ENCODE measurements around the gene ZGLP1.
"Not testable (repeated sequence)": the region's sequence is repeated elsewhere in the genome, so short reads cannot be mapped to it uniquely, and the experiment has no call there.

ZGLP1 gene

DNA sequence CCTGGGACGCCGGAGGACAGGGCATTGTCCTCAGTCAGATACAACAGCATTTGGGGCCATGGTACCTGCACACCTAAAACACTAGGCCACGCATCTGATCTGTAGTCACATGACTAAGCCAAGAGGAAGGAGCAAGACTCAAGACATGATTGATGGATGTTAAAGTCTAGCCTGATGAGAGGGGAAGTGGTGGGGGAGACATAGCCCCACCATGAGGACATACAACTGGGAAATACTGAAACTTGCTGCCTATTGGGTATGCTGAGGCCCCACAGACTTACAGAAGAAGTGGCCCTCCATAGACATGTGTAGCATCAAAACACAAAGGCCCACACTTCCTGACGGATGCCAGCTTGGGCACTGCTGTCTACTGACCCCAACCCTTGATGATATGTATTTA lies 24.2 kb downstream of the ZGLP1 start:
- no peak for TF ChIP-seq CTCF (IDR thresholded peaks at IDR 0.05; ENCODE audit: extremely low read depth, missing control alignments)
- DNase-seq (ENCODE audit: low spot score) = no peak

DNA sequence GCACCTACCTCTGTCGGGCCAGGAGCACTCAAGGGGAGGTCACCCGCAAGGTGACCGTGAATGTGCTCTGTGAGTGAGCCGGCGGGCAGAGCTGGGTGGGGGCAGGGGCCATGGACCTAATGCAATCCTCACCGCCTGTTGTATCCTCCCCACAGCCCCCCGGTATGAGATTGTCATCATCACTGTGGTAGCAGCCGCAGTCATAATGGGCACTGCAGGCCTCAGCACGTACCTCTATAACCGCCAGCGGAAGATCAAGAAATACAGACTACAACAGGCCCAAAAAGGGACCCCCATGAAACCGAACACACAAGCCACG lies 24.7 kb downstream of the ZGLP1 start:
- DNase-seq (ENCODE audit: low spot score) = no peak
- TF ChIP-seq CTCF (IDR thresholded peaks at IDR 0.05; ENCODE audit: extremely low read depth, missing control alignments) = no peak

DNA sequence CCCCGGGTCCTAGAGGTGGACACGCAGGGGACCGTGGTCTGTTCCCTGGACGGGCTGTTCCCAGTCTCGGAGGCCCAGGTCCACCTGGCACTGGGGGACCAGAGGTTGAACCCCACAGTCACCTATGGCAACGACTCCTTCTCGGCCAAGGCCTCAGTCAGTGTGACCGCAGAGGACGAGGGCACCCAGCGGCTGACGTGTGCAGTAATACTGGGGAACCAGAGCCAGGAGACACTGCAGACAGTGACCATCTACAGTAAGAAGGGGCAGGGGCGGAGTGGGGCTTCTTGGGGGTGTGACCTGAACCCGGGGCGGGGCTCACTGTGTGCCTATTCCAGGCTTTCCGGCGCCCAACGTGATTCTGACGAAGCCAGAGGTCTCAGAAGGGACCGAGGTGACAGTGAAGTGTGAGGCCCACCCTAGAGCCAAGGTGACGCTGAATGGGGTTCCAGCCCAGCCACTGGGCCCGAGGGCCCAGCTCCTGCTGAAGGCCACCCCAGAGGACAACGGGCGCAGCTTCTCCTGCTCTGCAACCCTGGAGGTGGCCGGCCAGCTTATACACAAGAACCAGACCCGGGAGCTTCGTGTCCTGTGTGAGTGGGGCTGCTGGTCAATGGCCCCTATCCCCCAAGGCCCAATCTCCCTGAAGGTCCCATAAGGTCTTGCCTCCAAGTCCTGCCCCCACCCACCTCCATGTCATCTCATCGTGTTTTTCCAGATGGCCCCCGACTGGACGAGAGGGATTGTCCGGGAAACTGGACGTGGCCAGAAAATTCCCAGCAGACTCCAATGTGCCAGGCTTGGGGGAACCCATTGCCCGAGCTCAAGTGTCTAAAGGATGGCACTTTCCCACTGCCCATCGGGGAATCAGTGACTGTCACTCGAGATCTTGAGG lies 25.3 kb downstream of the ZGLP1 start:
- no peak for TF ChIP-seq CTCF (IDR thresholded peaks at IDR 0.05; ENCODE audit: extremely low read depth, missing control alignments)
- no peak for DNase-seq (ENCODE audit: low spot score)

- no peak for DNase-seq (ENCODE audit: low spot score)
- no peak for TF ChIP-seq CTCF (IDR thresholded peaks at IDR 0.05; ENCODE audit: extremely low read depth, missing control alignments)
These were observed 26.1 kb downstream of the ZGLP1 start for GRCh38 chr19:10283301-10284064.

- DNase-seq (ENCODE audit: low spot score) = not testable (repeated sequence)
These were observed 27.6 kb downstream of the ZGLP1 start for GRCh38 chr19:10282043-10282442.

DNA sequence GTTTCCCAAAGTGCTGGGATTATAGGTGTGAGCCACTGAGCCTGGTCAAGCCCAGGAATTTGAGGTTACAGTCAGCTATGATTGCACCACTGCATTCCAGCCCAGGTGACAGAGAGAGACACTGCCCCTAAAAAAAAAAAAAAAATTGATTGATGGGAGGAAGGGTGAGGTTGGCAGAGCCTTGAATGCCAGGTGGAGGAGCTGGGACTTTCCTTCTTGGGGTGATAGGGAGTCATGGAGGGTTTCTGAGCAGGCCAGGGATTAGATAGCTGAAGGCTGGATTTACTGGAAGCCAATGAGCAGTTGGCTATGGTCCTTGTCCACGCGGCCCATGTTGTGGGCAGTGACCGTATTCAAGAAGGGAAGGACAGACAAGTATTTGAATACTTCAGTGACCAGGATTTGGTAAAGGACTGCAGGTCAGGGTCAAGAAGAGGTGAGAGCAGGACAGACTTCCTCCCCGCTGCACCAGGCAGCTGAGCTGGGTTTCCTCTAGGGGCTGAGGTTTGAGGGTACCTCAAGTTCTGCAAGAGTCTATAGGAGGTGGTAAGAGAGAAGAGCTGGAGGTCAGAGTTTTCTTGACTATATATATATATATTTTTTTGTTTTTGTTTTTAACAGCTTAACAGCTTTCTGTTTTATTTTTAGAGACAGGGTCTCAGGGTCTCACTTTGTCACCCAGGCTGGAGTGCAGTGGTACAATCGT lies 29.7 kb downstream of the ZGLP1 start:
- no peak for TF ChIP-seq CTCF (IDR thresholded peaks at IDR 0.05; ENCODE audit: extremely low read depth, missing control alignments)
- no peak for DNase-seq (ENCODE audit: low spot score)

DNA sequence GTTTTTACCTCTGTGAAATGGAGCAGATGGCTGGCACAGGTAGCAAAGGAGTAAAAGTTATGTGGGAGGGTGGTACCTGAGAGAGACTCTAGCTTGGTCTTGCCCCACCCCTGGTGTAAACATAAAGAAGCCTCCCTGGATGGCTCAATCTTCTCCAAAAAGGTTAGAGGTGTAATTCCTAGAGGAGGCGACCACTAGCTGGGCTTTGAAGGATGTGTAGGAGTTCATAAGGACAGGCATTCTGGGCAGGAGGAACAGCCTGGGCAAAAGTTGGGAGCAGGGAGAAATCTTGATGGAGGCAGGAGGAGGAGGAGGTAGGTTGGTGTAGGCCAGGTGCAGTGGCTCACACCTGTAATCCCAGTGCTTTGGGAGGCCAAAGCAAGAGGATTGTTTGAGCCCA lies 30.7 kb downstream of the ZGLP1 start:
- no peak for DNase-seq (ENCODE audit: low spot score)
- no peak for TF ChIP-seq CTCF (IDR thresholded peaks at IDR 0.05; ENCODE audit: extremely low read depth, missing control alignments)
